Kidney glomerular epithelial cell (primary cell): Measurements from ENCODE around the gene PITHD1.
"Not testable (repeated sequence)": the region's sequence is repeated elsewhere in the genome, so short reads cannot be mapped to it uniquely, and the experiment has no call there.

Experiments
- DNase-seq: peaks from one replicate; lab custom pipeline; 2025; lab: John Stamatoyannopoulos, UW

PITHD1 gene

GRCh38 chr1:23777979-23778814 lies at the start of gene PITHD1:
Gene PITHD1, plus strand, starts transcription at chr1:23778418. Its CDS starts 98 bp downstream, at chr1:23778516.
- DNase-seq = peak; percentile 49

GRCh38 chr1:23732363-23733224 lies 45.6 kb upstream of the PITHD1 start:
- DNase-seq = peak; percentile 11

- not testable (repeated sequence) for DNase-seq
Observed at GRCh38 chr1:23733281-23733680, 44.9 kb upstream of the PITHD1 start.

- no peak for DNase-seq
Observed at GRCh38 chr1:23736437-23737134, 41.6 kb upstream of the PITHD1 start.

- no peak for DNase-seq
Observed at GRCh38 chr1:23741609-23742008, 36.6 kb upstream of the PITHD1 start.

- no peak for DNase-seq
Observed at GRCh38 chr1:23742670-23743286, 35.4 kb upstream of the PITHD1 start.

- DNase-seq = peak; percentile 31
Observed at GRCh38 chr1:23743287-23744152, 34.7 kb upstream of the PITHD1 start, which contains the start of gene ELOA. Gene ELOA, plus strand, starts transcription at chr1:23743471. Its CDS starts 33 bp downstream, at chr1:23743504.

- DNase-seq = no peak
Observed at GRCh38 chr1:23745515-23745914, 32.7 kb upstream of the PITHD1 start.

- no peak for DNase-seq
Observed at GRCh38 chr1:23748016-23748415, 30.2 kb upstream of the PITHD1 start.

- DNase-seq = no peak
Observed at GRCh38 chr1:23751050-23751814, 27.0 kb upstream of the PITHD1 start.

- no peak for DNase-seq
Observed at GRCh38 chr1:23751815-23752200, 26.4 kb upstream of the PITHD1 start.

GRCh38 chr1:23752909-23753308 lies 25.3 kb upstream of the PITHD1 start:
- DNase-seq = no peak

- peak; percentile 55 for DNase-seq
Observed at GRCh38 chr1:23756676-23757075, 21.5 kb upstream of the PITHD1 start.

GRCh38 chr1:23757812-23758211 lies 20.4 kb upstream of the PITHD1 start:
- DNase-seq = no peak

GRCh38 chr1:23759277-23759676 lies 18.9 kb upstream of the PITHD1 start:
- no peak for DNase-seq

- no peak for DNase-seq
Observed at GRCh38 chr1:23763041-23763577, 15.1 kb upstream of the PITHD1 start.

- DNase-seq = no peak
Observed at GRCh38 chr1:23768733-23769132, 9.5 kb upstream of the PITHD1 start.

GRCh38 chr1:23772049-23772853 lies 6.0 kb upstream of the PITHD1 start:
- DNase-seq = peak; percentile 45

GRCh38 chr1:23772854-23773242 lies 5.4 kb upstream of the PITHD1 start:
- DNase-seq = no peak
